Measurements from ENCODE around the gene PHEX.

DNA sequence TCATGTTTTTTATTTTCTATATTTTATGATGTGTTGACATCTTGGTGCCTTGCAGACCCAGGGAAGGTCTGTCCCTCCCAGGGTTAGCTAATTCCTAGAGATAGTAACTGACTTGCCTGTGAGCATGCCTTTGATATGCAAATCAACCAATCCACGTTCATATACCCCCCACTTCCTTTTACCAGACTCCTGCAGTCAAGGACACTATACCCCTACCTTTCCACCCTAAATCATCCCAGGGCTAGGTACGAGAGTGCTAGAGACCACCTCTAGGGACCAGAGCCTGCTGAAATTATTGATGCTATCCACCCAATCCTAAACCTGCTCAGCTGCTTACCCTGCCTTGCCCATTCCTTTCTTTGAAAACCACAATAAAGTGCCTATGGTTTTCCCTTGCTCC is 7.5 kb upstream of the PHEX start:
- TF ChIP-seq, protein P1, sequence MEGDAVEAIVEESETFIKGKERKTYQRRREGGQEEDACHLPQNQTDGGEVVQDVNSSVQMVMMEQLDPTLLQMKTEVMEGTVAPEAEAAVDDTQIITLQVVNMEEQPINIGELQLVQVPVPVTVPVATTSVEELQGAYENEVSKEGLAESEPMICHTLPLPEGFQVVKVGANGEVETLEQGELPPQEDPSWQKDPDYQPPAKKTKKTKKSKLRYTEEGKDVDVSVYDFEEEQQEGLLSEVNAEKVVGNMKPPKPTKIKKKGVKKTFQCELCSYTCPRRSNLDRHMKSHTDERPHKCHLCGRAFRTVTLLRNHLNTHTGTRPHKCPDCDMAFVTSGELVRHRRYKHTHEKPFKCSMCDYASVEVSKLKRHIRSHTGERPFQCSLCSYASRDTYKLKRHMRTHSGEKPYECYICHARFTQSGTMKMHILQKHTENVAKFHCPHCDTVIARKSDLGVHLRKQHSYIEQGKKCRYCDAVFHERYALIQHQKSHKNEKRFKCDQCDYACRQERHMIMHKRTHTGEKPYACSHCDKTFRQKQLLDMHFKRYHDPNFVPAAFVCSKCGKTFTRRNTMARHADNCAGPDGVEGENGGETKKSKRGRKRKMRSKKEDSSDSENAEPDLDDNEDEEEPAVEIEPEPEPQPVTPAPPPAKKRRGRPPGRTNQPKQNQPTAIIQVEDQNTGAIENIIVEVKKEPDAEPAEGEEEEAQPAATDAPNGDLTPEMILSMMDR (IDR thresholded peaks at IDR 0.05) = no peak
- no peak for TF ChIP-seq EP300 (IDR thresholded peaks at IDR 0.05)
- no peak for TF ChIP-seq POLR2A (IDR thresholded peaks at IDR 0.05; ENCODE audit: low read depth)
- TF ChIP-seq POLR2AphosphoS5 (IDR thresholded peaks at IDR 0.05) = no peak

Measured in esophagus muscularis mucosa (tissue), 4 donors.